NB4 (cell line): ENCODE measurements around the gene CRISPLD2.
A peak's percentile ranks its signal among the peaks of the same experiment; 100 is the strongest.
"Not testable (repeated sequence)": the region's sequence is repeated elsewhere in the genome, so short reads cannot be mapped to it uniquely, and the experiment has no call there.

ENCODE experiments used
- DNase-seq: peaks from one replicate; pipeline ENCODE4 v3.0.0; 2010; ENCODE audit warnings: low read depth
- H3K4me3 ChIP-seq: one replicate; pipeline ENCODE4 v1.5.1; 2011; ENCODE audit warnings: mild to moderate bottlenecking, low read depth, low read length, moderate library complexity
- MYC ChIP-seq: IDR thresholded peaks from 2 replicates; pipeline ENCODE4 v1.6.1; 2011; ENCODE audit warnings: low read depth, low read length
- POLR2A ChIP-seq: IDR thresholded peaks from 2 replicates; pipeline ENCODE4 v1.6.1; 2011; ENCODE audit warnings: mild to moderate bottlenecking; ENCODE audit not compliant: insufficient read length; ENCODE audit errors: extremely low read depth
- TF ChIP-seq, protein P1 (sequence below): IDR thresholded peaks from one replicate; pipeline ENCODE4 v1.5.1; 2012; ENCODE audit warnings: low read depth, low read length
- TF ChIP-seq, protein P2 (sequence below): IDR thresholded peaks from 2 replicates; pipeline ENCODE4 v1.6.1; 2011; ENCODE audit warnings: low read depth, low read length

CRISPLD2 gene

DNA sequence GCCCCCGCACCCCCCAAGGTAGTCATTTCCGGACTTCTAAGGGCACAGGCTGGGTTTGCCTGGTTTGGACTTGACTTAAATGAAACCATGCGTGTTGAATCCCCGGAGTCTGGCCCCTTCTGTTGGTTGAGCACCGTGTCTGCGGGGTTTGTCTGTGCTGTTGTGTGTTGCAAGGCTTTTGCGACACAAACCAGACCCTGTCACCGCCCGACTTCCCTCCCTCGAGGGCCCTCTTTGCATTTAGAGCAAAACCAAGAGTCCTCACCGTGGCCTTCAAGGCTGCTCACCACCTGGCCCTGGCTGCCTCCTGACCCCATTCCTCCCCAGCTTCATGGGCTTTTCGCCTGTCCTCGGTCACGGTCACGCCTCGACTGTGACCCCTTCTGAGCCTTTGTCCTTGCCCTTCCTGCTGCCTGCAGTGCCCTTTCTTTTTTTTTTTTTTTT, 7.4 kb downstream of the CRISPLD2 start:
- peak; percentile 95 for DNase-seq
- no peak overlapping the region for H3K4me3 ChIP-seq
- TF ChIP-seq, protein P1, sequence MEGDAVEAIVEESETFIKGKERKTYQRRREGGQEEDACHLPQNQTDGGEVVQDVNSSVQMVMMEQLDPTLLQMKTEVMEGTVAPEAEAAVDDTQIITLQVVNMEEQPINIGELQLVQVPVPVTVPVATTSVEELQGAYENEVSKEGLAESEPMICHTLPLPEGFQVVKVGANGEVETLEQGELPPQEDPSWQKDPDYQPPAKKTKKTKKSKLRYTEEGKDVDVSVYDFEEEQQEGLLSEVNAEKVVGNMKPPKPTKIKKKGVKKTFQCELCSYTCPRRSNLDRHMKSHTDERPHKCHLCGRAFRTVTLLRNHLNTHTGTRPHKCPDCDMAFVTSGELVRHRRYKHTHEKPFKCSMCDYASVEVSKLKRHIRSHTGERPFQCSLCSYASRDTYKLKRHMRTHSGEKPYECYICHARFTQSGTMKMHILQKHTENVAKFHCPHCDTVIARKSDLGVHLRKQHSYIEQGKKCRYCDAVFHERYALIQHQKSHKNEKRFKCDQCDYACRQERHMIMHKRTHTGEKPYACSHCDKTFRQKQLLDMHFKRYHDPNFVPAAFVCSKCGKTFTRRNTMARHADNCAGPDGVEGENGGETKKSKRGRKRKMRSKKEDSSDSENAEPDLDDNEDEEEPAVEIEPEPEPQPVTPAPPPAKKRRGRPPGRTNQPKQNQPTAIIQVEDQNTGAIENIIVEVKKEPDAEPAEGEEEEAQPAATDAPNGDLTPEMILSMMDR: no peak
- TF ChIP-seq MYC (peak; percentile 71), POLR2A (no peak)
- TF ChIP-seq, protein P2, sequence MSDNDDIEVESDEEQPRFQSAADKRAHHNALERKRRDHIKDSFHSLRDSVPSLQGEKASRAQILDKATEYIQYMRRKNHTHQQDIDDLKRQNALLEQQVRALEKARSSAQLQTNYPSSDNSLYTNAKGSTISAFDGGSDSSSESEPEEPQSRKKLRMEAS: peak; percentile 68

DNA sequence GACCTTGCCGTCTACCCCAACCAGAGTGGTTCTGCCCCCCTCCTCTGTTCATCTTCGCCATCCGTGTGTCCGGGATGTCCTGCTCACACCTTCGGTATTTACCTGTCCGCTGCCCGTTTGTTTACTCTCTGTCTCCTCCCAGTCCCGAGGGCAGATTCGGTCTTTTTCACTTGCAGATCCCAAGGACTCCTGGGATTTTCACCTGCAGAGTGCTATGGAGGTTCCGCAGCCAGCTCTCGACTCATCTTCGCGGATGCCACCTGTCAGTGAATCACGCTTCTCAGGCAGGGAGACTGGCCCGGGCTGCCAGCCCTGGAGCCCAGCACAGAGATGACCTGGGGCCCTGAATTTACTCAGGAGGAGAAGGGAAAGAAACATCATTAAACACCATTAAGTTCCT, 8.1 kb downstream of the CRISPLD2 start:
- no peak overlapping the region for H3K4me3 ChIP-seq
- no peak for DNase-seq
- TF ChIP-seq MYC (no peak), POLR2A (no peak)
- TF ChIP-seq, protein P2: no peak
- TF ChIP-seq, protein P1: no peak

DNA sequence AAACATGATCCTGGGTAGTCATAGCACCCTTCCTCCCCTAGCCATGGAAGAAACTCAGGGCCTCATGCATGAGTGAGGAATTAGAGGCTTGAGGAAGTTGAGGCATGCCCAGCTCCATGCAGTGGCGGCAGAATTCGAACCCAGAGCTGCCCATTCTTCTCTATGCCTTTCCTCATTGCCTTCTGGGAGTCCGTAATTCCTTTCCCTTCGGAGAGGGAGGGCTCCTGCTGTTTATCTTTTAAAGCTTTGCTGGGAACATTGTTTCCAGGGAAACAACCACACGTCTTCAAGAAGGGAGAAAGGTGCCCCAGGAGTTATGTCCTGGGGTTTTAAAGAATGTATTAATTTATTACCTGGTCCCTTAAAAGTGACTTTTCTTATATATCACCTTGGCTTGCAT, 8.5 kb downstream of the CRISPLD2 start:
- TF ChIP-seq MYC (no peak), POLR2A (no peak)
- TF ChIP-seq, protein P1: no peak
- TF ChIP-seq, protein P2: no peak
- H3K4me3 ChIP-seq: no peak overlapping the region
- DNase-seq: no peak

DNA sequence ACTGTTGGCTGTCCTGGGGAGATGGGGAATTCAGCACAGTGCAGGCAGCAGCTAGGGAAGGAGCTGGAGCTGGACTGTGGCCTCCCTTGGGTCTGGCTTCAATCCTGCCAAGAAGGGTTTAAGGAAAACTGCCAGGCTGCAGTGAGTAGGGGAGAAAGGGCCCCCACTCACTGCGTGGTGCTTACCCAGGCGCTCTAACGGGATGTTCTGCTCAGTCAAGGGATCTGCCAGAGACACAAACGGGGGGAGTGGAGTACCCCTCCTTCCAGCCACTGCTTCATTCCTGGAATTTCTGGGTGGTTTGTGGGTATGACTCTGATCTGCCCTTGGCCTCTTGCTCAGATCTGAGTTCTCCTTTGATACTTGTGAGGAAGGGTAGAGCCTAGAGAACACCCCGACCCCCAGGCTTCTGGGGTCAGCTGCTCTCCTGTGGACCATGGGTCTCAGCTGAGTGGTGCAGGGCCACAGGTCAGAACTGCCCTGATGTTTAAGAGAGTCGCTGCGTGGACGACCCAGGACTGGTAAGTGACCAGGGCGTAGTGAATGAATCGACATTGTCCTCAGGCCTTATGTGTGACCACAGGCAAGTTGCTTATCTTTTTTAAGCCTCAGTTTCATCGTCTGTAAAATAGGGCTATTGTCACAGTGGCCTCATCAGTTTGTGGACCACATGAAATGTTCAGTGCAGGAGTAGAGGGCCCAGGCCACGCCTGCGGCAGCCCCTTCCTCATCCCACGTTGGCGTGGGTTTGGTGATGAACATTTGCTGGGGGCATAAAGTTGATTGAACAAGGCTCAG, 9.6 kb downstream of the CRISPLD2 start:
- TF ChIP-seq, protein P1: no peak
- TF ChIP-seq, protein P2: no peak
- TF ChIP-seq POLR2A: no peak
- no peak for TF ChIP-seq MYC
- DNase-seq: no peak
- no peak overlapping the region for H3K4me3 ChIP-seq

DNA sequence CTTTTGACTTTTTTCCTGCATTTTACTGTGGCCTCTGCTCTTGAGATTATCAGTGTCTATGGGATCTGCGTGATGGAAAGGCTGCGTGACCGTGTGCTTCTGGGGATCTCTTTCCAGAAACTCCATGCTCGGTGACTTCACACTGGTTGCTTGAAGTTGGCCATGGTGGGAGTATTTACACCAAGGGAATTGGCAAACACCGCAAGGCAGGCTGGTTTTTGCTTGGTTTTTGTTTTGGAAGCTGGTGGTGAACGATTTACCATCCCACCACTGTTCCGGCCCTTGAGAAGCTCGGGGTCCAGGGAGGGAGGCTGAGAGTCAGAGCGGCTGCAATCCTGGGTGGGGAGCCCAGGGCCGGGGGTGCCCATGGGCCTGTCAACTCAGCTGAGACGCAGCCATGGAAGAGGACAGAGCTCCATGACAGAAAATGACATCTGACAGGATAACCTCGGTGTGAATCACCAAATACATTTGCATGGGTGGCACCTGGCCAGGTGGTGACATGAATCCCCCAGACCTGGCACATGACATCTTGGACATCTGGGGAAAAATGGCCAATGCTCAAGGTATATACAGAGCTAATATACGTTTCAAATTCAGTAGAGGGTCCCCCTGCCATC, 11.1 kb downstream of the CRISPLD2 start:
- DNase-seq: no peak
- TF ChIP-seq, protein P1: no peak
- TF ChIP-seq POLR2A: no peak
- no peak for TF ChIP-seq MYC
- TF ChIP-seq, protein P2: no peak
- no peak overlapping the region for H3K4me3 ChIP-seq

DNA sequence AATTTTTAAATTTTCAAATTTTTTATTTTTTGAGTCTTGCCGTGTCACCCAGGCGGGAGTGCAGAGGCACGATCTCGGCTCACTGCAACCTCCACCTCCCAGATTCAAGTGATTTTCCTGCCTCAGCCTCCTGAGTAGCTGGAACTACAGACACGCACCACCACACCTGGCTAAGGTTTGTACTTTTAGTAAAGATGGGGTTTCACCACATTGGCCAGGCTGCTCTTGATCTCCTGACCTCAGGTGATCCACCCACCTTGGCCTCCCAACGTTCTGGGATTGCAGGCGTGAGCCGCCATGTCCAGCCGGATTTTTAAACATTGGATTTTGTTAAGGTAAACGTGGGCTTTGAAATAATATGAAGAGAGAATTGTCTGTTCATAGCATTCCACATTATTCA, 11.9 kb downstream of the CRISPLD2 start:
- not testable (repeated sequence) for DNase-seq, H3K4me3 ChIP-seq
